HCT116 (cell line): ENCODE measurements around the gene CYB561D1.

Experiments
- ATF3 ChIP-seq: IDR thresholded peaks from 2 replicates; pipeline ENCODE4 v1.6.1; 2012
- CBX3 ChIP-seq: IDR thresholded peaks from 2 replicates; pipeline ENCODE4 v1.6.1; 2012; ENCODE audit warnings: low read depth
- CTCF ChIP-seq, 3 experiments: fragments of 200-600 bp in 1 of 3; sonication (generic) in 1 of 3; IDR thresholded peaks in 2 of 3; conservative IDR thresholded peaks in 1 of 3; 2 replicates each; pipeline ENCODE4 v1.5.1; 2012 to 2017; ENCODE audit warnings: low read depth in 2 of 3, low read length in 2 of 3, antibody characterized with exemption in 1 of 3, borderline replicate concordance in 1 of 3, control low read depth in 1 of 3, mild to moderate bottlenecking in 1 of 3, mixed read lengths in 1 of 3, mixed run types in 1 of 3, moderate library complexity in 1 of 3; ENCODE audit not compliant: insufficient read depth in 1 of 3
- EZH2 ChIP-seq: fragments of 200-600 bp; sonication (generic); IDR thresholded peaks from 2 replicates; pipeline ENCODE4 v1.6.1; 2017; ENCODE audit warnings: antibody characterized with exemption, mixed run types
- MAX ChIP-seq: IDR thresholded peaks from 2 replicates; pipeline ENCODE4 v1.6.1; 2012
- POLR2A ChIP-seq: IDR thresholded peaks from 2 replicates; pipeline ENCODE4 v1.7.0; 2011; ENCODE audit warnings: borderline replicate concordance; ENCODE audit not compliant: insufficient read depth, insufficient read length; ENCODE audit errors: extremely low read depth
- RAD21 ChIP-seq: IDR thresholded peaks from 2 replicates; pipeline ENCODE4 v1.6.1; 2012; ENCODE audit warnings: low read depth, mild to moderate bottlenecking
- REST ChIP-seq: IDR thresholded peaks from 2 replicates; pipeline ENCODE4 v1.6.1; 2012; ENCODE audit warnings: low read depth
- SP1 ChIP-seq: IDR thresholded peaks from 2 replicates; pipeline ENCODE4 v1.6.1; 2012; ENCODE audit warnings: low read depth
- YY1 ChIP-seq: IDR thresholded peaks from 2 replicates; pipeline ENCODE4 v1.6.1; 2011; ENCODE audit warnings: low read length, low read depth, moderate library complexity, mild to moderate bottlenecking; ENCODE audit not compliant: insufficient replicate concordance; ENCODE audit errors: extremely low read depth
- ZBTB33 ChIP-seq: IDR thresholded peaks from 2 replicates; pipeline ENCODE4 v1.6.1; 2011; ENCODE audit warnings: mild to moderate bottlenecking, low read length, moderate library complexity; ENCODE audit not compliant: insufficient replicate concordance; ENCODE audit errors: extremely low read depth

- TF ChIP-seq REST, result no peak
- no peak for TF ChIP-seq POLR2A
- TF ChIP-seq CTCF (IDR thresholded peaks at IDR 0.05 in 2 of 3, conservative IDR thresholded peaks at IDR 0.05 in 1 of 3; ENCODE audit: borderline replicate concordance in 1 of 3, insufficient read depth in 1 of 3, low read depth in 2 of 3, low read length in 2 of 3), result no peak
- TF ChIP-seq SP1, result no peak
- no peak for TF ChIP-seq ZBTB33
- no peak for TF ChIP-seq RAD21
- no peak for TF ChIP-seq EZH2
- no peak for TF ChIP-seq CBX3
- TF ChIP-seq ATF3, result no peak
- TF ChIP-seq MAX, result no peak
- no peak for TF ChIP-seq YY1
Measured at GRCh38 chr1:109495738-109496137, 1.8 kb downstream of the CYB561D1 start.
